ENCODE data around the gene SPO11. TPM values are rescaled to one million over a fixed set of nuclear protein-coding genes. Genes with fewer than 3 reads are reported as not detected.

The SPO11 gene
- total RNA-seq, 1 experiment from 2014 or later = not detected

GRCh38 chr20:57313230-57313629, 16.4 kb upstream of the SPO11 start:
- H2AK5ac ChIP-seq (ENCODE audit: insufficient read length, low read length) = no peak overlapping the region
- peaks cover 13% of the 10 kb centered on the region for H3K27me3 Mint-ChIP-seq (ENCODE audit: low read depth)
- H3K4ac ChIP-seq (ENCODE audit: low read depth, low read length) = no peak overlapping the region
- no peaks in the 10 kb centered on the region for H3K9me3 ChIP-seq (ENCODE audit: control insufficient read depth, low read depth, low read length)
- WGBS (ENCODE audit: extremely low coverage, insufficient read length, low lambda C conversion rate) = no CpG with 5 or more reads among the region's 5 CpGs
- H3K27ac ChIP-seq (ENCODE audit: insufficient read length, low read depth, low read length) = no peak overlapping the region
- no peak overlapping the region for H2BK5ac ChIP-seq (ENCODE audit: insufficient read length, low read length)
- no peaks in the 10 kb centered on the region for H3K79me2 ChIP-seq (ENCODE audit: insufficient read depth, low read length)
- no peaks in the 10 kb centered on the region for H3K23me2 ChIP-seq (ENCODE audit: insufficient read length, low read depth, low read length, poor library complexity, severe bottlenecking)
- no peaks in the 10 kb centered on the region for H3K4me1 ChIP-seq (ENCODE audit: insufficient read depth, low read length)
- no peak overlapping the region for H3K4me2 ChIP-seq (ENCODE audit: insufficient read depth, insufficient read length, low read length)
- no peak overlapping the region for H3K18ac ChIP-seq (ENCODE audit: insufficient read length, low read depth, low read length)
- no peak overlapping the region for H2AFZ ChIP-seq (ENCODE audit: low read length)
- H4K91ac ChIP-seq (ENCODE audit: insufficient read length, low read depth, low read length) = no peak overlapping the region
- no peak overlapping the region for H2BK120ac ChIP-seq (ENCODE audit: low read depth, low read length, poor library complexity, severe bottlenecking)
- H4K8ac ChIP-seq (replicated peaks; ENCODE audit: insufficient read length, low read depth, low read length) = no peak overlapping the region
- H2BK12ac ChIP-seq (ENCODE audit: insufficient read length, low read depth, low read length) = no peak overlapping the region
- no peak for DNase-seq
- no peak overlapping the region for H2BK15ac ChIP-seq (ENCODE audit: low read depth, low read length)
- no peak overlapping the region for H3K27ac Mint-ChIP-seq
- no peaks in the 10 kb centered on the region for H3K36me3 Mint-ChIP-seq (ENCODE audit: insufficient read depth in 1 of 3, low read depth in 3 of 3)
- no peak overlapping the region for H3K56ac ChIP-seq (ENCODE audit: insufficient read length, low read depth, low read length)
- H4K5ac ChIP-seq (ENCODE audit: insufficient read length, low read depth, low read length) = no peak overlapping the region
- no peaks in the 10 kb centered on the region for H3K9me3 Mint-ChIP-seq
- no peak overlapping the region for H3K4me3 Mint-ChIP-seq
- H2BK20ac ChIP-seq (ENCODE audit: low read depth, low read length, poor library complexity, severe bottlenecking) = no peak overlapping the region
- H4K20me1 ChIP-seq (ENCODE audit: control insufficient read depth, insufficient read depth, insufficient read length) = no peaks in the 10 kb centered on the region
- no peak overlapping the region for H3T11ph ChIP-seq (ENCODE audit: low read length)
- H3K4me1 Mint-ChIP-seq = peaks cover 5 to 6% of the 10 kb centered on the region in 2 experiments; a peak in 2 of 4 replicates
- no peak overlapping the region for H3K14ac ChIP-seq (ENCODE audit: insufficient read depth, low read length)
- H3K9ac ChIP-seq (ENCODE audit: extremely low read depth, insufficient read length, low read length) = no peak overlapping the region
- H3K79me1 ChIP-seq (ENCODE audit: insufficient read depth, low read depth, low read length, poor library complexity, severe bottlenecking) = no peaks in the 10 kb centered on the region
- no peak overlapping the region for H3K23ac ChIP-seq (ENCODE audit: insufficient read length, low read depth, low read length)
- H3K27me3 ChIP-seq (ENCODE audit: insufficient read depth, low read length) = no peaks in the 10 kb centered on the region
- no peak for TF ChIP-seq CTCF (conservative IDR thresholded peaks at IDR 0.05)

Measured in H9 (cell line).